Skeletal muscle tissue (tissue), 4 donors: ENCODE measurements around the gene MTX3. TPM values are rescaled to one million over a fixed set of nuclear protein-coding genes. Genes with fewer than 3 reads are reported as not detected.

Experiments
- H3K27ac ChIP-seq: one replicate; pipeline ENCODE4 v1.7.0; 2013; ENCODE audit warnings: mild to moderate bottlenecking, low read depth, low read length, inconsistent platforms
- H3K27me3 ChIP-seq, 3 donors: one replicate each; pipeline ENCODE4 v1.7.0; 2013; ENCODE audit warnings: low read length in 3 of 3; ENCODE audit not compliant: control insufficient read depth in 3 of 3, insufficient read depth in 3 of 3
- H3K36me3 ChIP-seq, 3 donors: one replicate each; pipeline ENCODE4 v1.7.0; 2013; ENCODE audit warnings: low read length in 3 of 3; ENCODE audit not compliant: control insufficient read depth in 3 of 3, insufficient read depth in 3 of 3
- H3K4me1 ChIP-seq, 3 donors: one replicate each; pipeline ENCODE4 v1.7.0; 2013; ENCODE audit warnings: low read length in 3 of 3, mild to moderate bottlenecking in 3 of 3; ENCODE audit not compliant: control insufficient read depth in 3 of 3, insufficient read depth in 3 of 3
- H3K4me3 ChIP-seq, 3 donors: one replicate each; pipeline ENCODE4 v1.7.0; 2013; ENCODE audit warnings: low read length in 3 of 3
- H3K9ac ChIP-seq, 3 donors: one replicate each; pipeline ENCODE4 v1.7.0; 2013; ENCODE audit warnings: low read length in 3 of 3, mild to moderate bottlenecking in 3 of 3, moderate library complexity in 2 of 3, low read depth in 1 of 3
- H3K9me3 ChIP-seq, 3 donors: one replicate each; pipeline ENCODE4 v1.7.0; 2013; ENCODE audit warnings: low read length in 3 of 3; ENCODE audit not compliant: control insufficient read depth in 3 of 3
- total RNA-seq: library from RNA; depleted of rRNA; stranded (reverse); fragments of >200 nt; gene quantifications from one replicate; pipeline ENCODE4 v1.2.3, GENCODE V29; 2014
- donor health status: Osteomylitis.

The MTX3 gene
- total RNA-seq, 1 donor from 2014 or later: 10.4 TPM

DNA sequence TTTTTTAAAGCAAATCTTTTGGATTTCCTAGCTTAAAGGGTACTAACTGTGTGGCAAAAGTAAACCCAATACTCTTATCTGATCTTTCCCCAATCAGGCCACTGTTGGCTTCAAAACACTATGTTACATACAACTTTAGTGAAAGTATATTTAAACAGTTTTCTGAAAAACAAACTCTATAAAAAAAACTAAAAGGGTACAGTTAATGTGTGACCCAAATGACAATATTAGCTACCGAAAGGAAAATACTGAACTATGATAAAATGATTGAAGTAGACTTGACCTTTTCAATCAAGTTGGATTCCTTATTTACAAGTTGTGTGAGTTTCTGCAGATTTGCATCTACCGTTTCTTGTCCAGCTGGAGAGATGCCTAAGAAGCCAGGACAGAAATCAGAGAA is 5.8 kb downstream of the MTX3 start:
- Histone ChIP-seq H3K27ac (no peak overlapping the region), H3K36me3 (peaks cover 11 to 52% (median 45%) of the 10 kb centered on the region in 3 donors), H3K4me1 (peaks cover 0 to 3% (median 3%) of the 10 kb centered on the region in 3 donors), H3K4me3 (no peak overlapping the region), H3K9me3 (no peaks in the 10 kb centered on the region), H3K9ac (no peak overlapping the region), H3K27me3 (no peaks in the 10 kb centered on the region)

- H3K36me3 ChIP-seq: peaks cover 11 to 52% (median 46%) of the 10 kb centered on the region in 3 donors
- H3K4me3 ChIP-seq: no peak overlapping the region
- no peaks in the 10 kb centered on the region for H3K9me3 ChIP-seq
- H3K9ac ChIP-seq: no peak overlapping the region
- H3K4me1 ChIP-seq: no peaks in the 10 kb centered on the region
- H3K27ac ChIP-seq: no peak overlapping the region
- H3K27me3 ChIP-seq: no peaks in the 10 kb centered on the region
Measured at GRCh38 chr5:79984363-79984762, 6.7 kb downstream of the MTX3 start.

DNA sequence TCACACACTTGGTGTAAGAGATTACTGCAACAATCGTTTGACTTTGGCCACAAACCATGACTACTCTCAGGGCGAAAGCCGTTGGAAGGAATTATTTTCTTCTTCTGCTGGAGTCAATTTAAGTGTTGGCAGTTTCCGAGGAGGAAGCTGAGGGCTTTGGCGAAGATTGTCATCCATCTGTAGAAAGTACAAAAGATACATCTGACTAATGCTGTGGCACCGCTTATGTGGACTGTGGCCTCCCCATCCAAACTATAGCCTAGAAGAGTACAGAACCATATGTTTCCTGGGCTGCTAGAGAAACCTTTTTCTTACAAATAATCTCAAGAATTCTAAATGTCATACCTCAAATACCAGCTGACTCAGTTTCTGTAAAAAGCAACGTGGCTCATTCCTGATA is 7.4 kb downstream of the MTX3 start:
- Histone ChIP-seq H3K27me3 (no peaks in the 10 kb centered on the region), H3K9me3 (no peaks in the 10 kb centered on the region), H3K36me3 (peaks cover 11 to 52% (median 47%) of the 10 kb centered on the region in 3 donors), H3K27ac (no peak overlapping the region), H3K4me1 (no peaks in the 10 kb centered on the region), H3K4me3 (no peak overlapping the region), H3K9ac (no peak overlapping the region)

DNA sequence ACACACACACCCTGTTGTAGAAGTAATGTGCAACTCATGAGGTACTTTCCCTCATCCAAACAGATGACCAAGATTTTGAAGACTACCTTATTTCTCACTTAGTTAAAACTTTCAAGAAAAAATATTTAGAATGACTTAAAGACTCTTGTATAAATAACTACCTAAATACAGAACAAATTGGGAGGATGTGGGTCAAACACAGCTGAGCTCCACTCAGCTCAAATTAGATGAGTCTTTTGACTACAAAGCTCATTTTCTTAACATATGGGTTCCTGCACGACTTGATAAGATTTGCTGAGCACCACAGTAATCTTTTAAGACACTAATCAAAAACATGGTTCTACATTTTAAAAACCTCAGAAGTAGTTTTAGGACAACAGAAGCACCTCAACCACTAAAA is 8.9 kb downstream of the MTX3 start:
- Histone ChIP-seq H3K4me1 (no peaks in the 10 kb centered on the region), H3K9me3 (no peaks in the 10 kb centered on the region), H3K4me3 (no peak overlapping the region), H3K36me3 (peaks cover 6 to 57% (median 44%) of the 10 kb centered on the region in 3 donors), H3K27me3 (no peaks in the 10 kb centered on the region), H3K27ac (no peak overlapping the region), H3K9ac (no peak overlapping the region)

- Histone ChIP-seq H3K27ac (no peak overlapping the region), H3K4me1 (no peaks in the 10 kb centered on the region), H3K27me3 (no peaks in the 10 kb centered on the region), H3K9ac (no peak overlapping the region), H3K36me3 (peaks cover 0 to 20% (median 17%) of the 10 kb centered on the region in 3 donors), H3K4me3 (no peak overlapping the region), H3K9me3 (no peaks in the 10 kb centered on the region)
Measured at GRCh38 chr5:79976759-79977515, 14.1 kb downstream of the MTX3 start.

DNA sequence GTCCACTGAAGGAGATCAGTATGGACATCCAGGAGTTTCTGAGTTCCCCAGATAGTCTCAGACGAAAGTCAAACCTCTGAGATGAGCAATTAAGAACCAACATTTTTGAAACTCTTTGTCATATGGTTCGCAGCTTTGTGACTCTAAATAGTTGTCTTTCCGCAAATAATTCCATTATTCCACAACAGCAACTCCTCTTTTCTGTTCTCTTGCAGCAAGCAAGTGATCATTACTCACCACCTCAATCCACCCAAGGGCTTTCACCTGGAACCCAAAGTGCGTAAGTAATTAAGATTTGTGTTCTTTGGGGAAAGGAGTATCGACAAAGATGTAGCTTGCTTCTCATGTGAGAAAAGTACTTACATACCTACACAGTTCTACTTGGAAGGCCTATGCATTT is 15.6 kb downstream of the MTX3 start:
- Histone ChIP-seq H3K9me3 (no peaks in the 10 kb centered on the region), H3K9ac (no peak overlapping the region), H3K27ac (no peak overlapping the region), H3K27me3 (no peaks in the 10 kb centered on the region), H3K4me1 (no peaks in the 10 kb centered on the region), H3K4me3 (no peak overlapping the region), H3K36me3 (peaks cover 0 to 14% (median 10%) of the 10 kb centered on the region in 3 donors)

- no peaks in the 10 kb centered on the region for H3K4me1 ChIP-seq
- peaks cover 0 to 14% (median 10%) of the 10 kb centered on the region in 3 donors for H3K36me3 ChIP-seq
- no peaks in the 10 kb centered on the region for H3K27me3 ChIP-seq
- H3K9ac ChIP-seq: no peak overlapping the region
- no peak overlapping the region for H3K27ac ChIP-seq
- no peak overlapping the region for H3K4me3 ChIP-seq
- no peaks in the 10 kb centered on the region for H3K9me3 ChIP-seq
Measured at GRCh38 chr5:79974886-79975285, 16.2 kb downstream of the MTX3 start.

- no peak overlapping the region for H3K9ac ChIP-seq
- no peak overlapping the region for H3K27ac ChIP-seq
- H3K4me3 ChIP-seq: no peak overlapping the region
Measured at GRCh38 chr5:79973996-79974395, 17.1 kb downstream of the MTX3 start.

DNA sequence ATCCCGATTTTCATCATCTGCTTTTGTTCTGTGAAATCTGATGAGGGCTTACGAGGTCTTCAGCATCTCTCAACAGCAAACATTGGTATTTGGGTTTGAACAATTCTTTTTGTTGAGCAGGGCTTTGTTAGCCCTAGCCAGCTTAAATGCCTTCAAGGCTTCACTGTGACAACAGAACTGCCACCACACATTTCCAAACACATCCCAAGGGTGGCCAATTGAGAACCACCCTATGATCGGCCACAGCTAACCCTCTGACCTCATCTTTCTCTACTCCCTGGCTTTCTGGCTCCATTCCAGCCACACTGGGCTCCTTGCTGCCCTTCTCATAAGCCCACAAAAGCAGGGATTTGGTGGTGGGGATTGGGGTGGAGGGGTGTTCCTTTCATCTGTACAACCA is 17.6 kb downstream of the MTX3 start:
- H3K27me3 ChIP-seq: no peaks in the 10 kb centered on the region
- no peaks in the 10 kb centered on the region for H3K9me3 ChIP-seq
- no peaks in the 10 kb centered on the region for H3K4me1 ChIP-seq
- H3K27ac ChIP-seq: no peak overlapping the region
- H3K4me3 ChIP-seq: no peak overlapping the region
- no peak overlapping the region for H3K9ac ChIP-seq
- H3K36me3 ChIP-seq: peaks cover 0 to 14% (median 7%) of the 10 kb centered on the region in 3 donors

More at GRCh38 chr5:79973996-79974395, 17.1 kb downstream of the MTX3 start:
- Histone ChIP-seq H3K27me3 (no peaks in the 10 kb centered on the region), H3K9me3 (no peaks in the 10 kb centered on the region), H3K4me1 (no peaks in the 10 kb centered on the region), H3K36me3 (peaks cover 0 to 14% (median 7%) of the 10 kb centered on the region in 3 donors)

DNA sequence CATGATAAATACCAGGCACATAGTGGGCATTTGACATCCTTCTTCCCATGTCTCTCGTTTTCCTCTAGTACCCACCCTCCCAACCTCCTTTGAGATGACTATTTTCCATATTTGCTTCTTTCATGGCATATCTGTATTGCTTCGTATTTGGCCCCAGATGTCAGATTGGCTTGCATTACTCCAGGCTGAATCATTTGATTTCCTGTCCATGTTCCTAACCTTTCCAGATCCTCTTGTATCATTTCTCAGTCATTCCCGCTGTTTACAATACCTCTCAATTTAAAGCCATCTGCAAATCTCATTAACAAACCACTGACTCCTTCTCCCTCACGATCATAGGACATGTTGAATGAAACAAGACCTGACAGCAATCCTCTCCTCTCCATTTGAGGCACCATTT is 19.9 kb downstream of the MTX3 start:
- no peaks in the 10 kb centered on the region for H3K9me3 ChIP-seq
- no peak overlapping the region for H3K27ac ChIP-seq
- H3K9ac ChIP-seq: no peak overlapping the region
- no peaks in the 10 kb centered on the region for H3K4me1 ChIP-seq
- peaks cover 0 to 3% (median 0%) of the 10 kb centered on the region in 3 donors for H3K36me3 ChIP-seq
- H3K27me3 ChIP-seq: no peaks in the 10 kb centered on the region
- H3K4me3 ChIP-seq: no peak overlapping the region
